ENCODE results near the gene DMWD.

- TF ChIP-seq CTCF (IDR thresholded peaks at IDR 0.05) (no peak), POLR2A (IDR thresholded peaks at IDR 0.05) (no peak)
Measured at GRCh38 chr19:45824041-45824471, 31.4 kb upstream of the DMWD start.

Data from uterus (tissue), 2 donors.